22Rv1 (cell line): ENCODE data around the gene OPRD1.
"Not testable (repeated sequence)": the region's sequence is repeated elsewhere in the genome, so short reads cannot be mapped to it uniquely, and the experiment has no call there.

Source experiments
- H3K27ac ChIP-seq: fragments of 450-650 bp; 2 replicates; pipeline ENCODE4 v1.5.1; 2017
- ZFX ChIP-seq: fragments of 450-650 bp; IDR thresholded peaks from 2 replicates; pipeline ENCODE4 v1.6.1; 2017; ENCODE audit warnings: antibody characterized with exemption, borderline replicate concordance
- TF ChIP-seq, protein P1 (sequence below): fragments of 450-650 bp; IDR thresholded peaks from 2 replicates; pipeline ENCODE4 v1.5.1; 2017; ENCODE audit warnings: mild to moderate bottlenecking

Gene OPRD1

GRCh38 chr1:28811766-28812668 lies at the start of gene OPRD1:
OPRD1 (plus strand) TSS chr1:28812170; CDS start chr1:28812384, 214 bp downstream.
- TF ChIP-seq, protein P1, sequence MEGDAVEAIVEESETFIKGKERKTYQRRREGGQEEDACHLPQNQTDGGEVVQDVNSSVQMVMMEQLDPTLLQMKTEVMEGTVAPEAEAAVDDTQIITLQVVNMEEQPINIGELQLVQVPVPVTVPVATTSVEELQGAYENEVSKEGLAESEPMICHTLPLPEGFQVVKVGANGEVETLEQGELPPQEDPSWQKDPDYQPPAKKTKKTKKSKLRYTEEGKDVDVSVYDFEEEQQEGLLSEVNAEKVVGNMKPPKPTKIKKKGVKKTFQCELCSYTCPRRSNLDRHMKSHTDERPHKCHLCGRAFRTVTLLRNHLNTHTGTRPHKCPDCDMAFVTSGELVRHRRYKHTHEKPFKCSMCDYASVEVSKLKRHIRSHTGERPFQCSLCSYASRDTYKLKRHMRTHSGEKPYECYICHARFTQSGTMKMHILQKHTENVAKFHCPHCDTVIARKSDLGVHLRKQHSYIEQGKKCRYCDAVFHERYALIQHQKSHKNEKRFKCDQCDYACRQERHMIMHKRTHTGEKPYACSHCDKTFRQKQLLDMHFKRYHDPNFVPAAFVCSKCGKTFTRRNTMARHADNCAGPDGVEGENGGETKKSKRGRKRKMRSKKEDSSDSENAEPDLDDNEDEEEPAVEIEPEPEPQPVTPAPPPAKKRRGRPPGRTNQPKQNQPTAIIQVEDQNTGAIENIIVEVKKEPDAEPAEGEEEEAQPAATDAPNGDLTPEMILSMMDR, result no peak
- no peak for TF ChIP-seq ZFX
- no peak within 1 kb of the TSS for H3K27ac ChIP-seq

DNA sequence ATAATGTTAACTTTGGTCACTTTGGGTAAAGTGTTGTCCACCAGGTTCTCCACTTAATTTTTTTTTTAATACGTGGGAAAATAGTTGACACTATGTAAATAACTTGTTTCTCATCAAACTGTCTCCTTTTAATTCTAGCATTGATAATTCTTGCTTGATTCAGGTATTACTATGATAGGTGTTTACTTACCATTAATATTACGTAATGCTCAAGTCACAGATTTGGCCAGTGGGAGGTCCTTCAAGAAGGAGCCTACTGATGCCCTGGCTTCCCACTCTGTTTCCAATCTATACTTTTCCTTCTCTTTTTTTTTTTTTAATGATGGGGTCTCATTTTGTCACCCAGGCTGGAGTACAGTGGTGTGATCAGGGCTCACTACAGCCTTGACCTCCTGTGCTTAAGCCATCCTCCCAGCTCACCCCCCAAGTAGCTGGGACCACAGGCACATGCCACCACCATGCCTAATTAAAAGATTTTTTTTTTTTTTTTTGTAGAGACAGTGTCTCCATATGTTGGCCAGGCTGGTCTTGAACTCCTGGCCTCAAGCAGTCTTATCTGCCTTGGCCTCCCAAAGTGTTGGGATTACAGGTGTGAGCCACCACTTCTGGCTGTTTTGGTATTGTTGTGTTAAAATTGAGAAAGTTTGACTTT lies 45.3 kb upstream of the OPRD1 start:
- TF ChIP-seq, protein P1, result no peak
- no peak for TF ChIP-seq ZFX
- no peak overlapping the region for H3K27ac ChIP-seq

DNA sequence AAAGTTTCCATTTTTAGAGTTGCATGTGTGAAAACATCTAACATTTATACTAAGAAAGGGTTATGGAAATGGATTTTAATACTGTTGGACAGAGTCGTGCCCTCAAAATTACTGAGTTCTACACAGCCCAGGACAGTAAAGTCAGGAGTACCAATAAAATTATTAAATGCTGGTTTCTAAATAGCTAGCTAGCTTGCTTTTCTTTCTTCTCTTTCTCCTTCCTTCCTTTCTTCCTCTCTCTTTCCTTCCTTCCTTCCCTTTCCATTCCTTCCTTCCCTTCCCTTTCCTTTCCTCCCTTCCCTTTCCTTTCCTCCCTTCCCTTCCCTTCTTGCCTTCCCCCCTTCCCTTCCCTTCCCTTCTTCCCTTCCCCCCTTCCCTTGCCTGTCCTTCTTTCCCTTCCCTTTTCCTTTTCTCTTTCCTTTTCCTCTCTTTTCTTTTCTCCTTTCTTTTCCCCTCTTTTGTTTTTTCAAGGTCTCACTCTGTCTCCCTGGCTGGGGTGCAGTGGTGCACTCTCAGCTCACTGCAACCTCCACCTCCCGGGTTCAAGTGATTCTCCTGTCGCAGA lies 41.3 kb upstream of the OPRD1 start:
- TF ChIP-seq ZFX, result no peak
- TF ChIP-seq, protein P1, result no peak
- no peak overlapping the region; the same call in 1 of the 2 replicates for H3K27ac ChIP-seq

- H3K27ac ChIP-seq, result not testable (repeated sequence)
These were observed 40.0 kb upstream of the OPRD1 start for GRCh38 chr1:28771921-28772320.

- H3K27ac ChIP-seq, result peak overlapping the region; percentile 79; the same call in 1 of the 2 replicates
- TF ChIP-seq, protein P1, result no peak
- no peak for TF ChIP-seq ZFX
These were observed 38.9 kb upstream of the OPRD1 start for GRCh38 chr1:28773105-28773504.

- TF ChIP-seq, protein P1, result no peak
- no peak for TF ChIP-seq ZFX
- peak overlapping the region; percentile 79 for H3K27ac ChIP-seq
These were observed 36.6 kb upstream of the OPRD1 start for GRCh38 chr1:28775121-28775942.

- no peak for TF ChIP-seq ZFX
- TF ChIP-seq, protein P1, result no peak
- H3K27ac ChIP-seq, result no peak overlapping the region
These were observed 35.6 kb upstream of the OPRD1 start for GRCh38 chr1:28776341-28776740.
